ENCODE data around the gene SUMO3.

GRCh38 chr21:44845418-44846223 is 27.8 kb upstream of the SUMO3 start:
- TF ChIP-seq, protein P1, sequence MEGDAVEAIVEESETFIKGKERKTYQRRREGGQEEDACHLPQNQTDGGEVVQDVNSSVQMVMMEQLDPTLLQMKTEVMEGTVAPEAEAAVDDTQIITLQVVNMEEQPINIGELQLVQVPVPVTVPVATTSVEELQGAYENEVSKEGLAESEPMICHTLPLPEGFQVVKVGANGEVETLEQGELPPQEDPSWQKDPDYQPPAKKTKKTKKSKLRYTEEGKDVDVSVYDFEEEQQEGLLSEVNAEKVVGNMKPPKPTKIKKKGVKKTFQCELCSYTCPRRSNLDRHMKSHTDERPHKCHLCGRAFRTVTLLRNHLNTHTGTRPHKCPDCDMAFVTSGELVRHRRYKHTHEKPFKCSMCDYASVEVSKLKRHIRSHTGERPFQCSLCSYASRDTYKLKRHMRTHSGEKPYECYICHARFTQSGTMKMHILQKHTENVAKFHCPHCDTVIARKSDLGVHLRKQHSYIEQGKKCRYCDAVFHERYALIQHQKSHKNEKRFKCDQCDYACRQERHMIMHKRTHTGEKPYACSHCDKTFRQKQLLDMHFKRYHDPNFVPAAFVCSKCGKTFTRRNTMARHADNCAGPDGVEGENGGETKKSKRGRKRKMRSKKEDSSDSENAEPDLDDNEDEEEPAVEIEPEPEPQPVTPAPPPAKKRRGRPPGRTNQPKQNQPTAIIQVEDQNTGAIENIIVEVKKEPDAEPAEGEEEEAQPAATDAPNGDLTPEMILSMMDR (IDR thresholded peaks at IDR 0.05), result peak in 1 of 4 experiments; percentile 55
- TF ChIP-seq POLR2AphosphoS5 (IDR thresholded peaks at IDR 0.05), result no peak
